Measurements from ENCODE around the gene OR13G1. TPM values are rescaled to one million over a fixed set of nuclear protein-coding genes. Genes with fewer than 3 reads are reported as not detected.

Gene OR13G1
- total RNA-seq, 1 donor from 2014 or later, result 2.2 TPM

Other genes starting within 250 kb of the OR13G1 start
- 2.6 TPM for gene OR2B11, start 221.6 kb downstream of the OR13G1 start, total RNA-seq (ENCODE audit: insufficient read depth, low replicate concordance)
- gene OR2C3, start 143.3 kb downstream of the OR13G1 start, total RNA-seq (ENCODE audit: insufficient read depth, low replicate concordance), result 0.72 TPM
- gene GCSAML, start 130.6 kb downstream of the OR13G1 start, total RNA-seq (ENCODE audit: insufficient read depth, low replicate concordance), result 0.48 TPM
- not detected for gene OR2G2, start 91.4 kb downstream of the OR13G1 start, total RNA-seq (ENCODE audit: insufficient read depth, low replicate concordance)
- not detected for gene OR2G3, start 74.2 kb downstream of the OR13G1 start, total RNA-seq (ENCODE audit: insufficient read depth, low replicate concordance)
- gene OR6F1, start 36.9 kb upstream of the OR13G1 start, total RNA-seq (ENCODE audit: insufficient read depth, low replicate concordance), result 0.72 TPM
- gene OR14K1, start 58.9 kb upstream of the OR13G1 start, total RNA-seq (ENCODE audit: insufficient read depth, low replicate concordance), result not detected
- gene OR14A2, start 68.4 kb upstream of the OR13G1 start, total RNA-seq (ENCODE audit: insufficient read depth, low replicate concordance), result 4.6 TPM
- gene OR1C1, start 80.8 kb upstream of the OR13G1 start, total RNA-seq (ENCODE audit: insufficient read depth, low replicate concordance), result 9.9 TPM
- gene OR14A16, start 144.4 kb upstream of the OR13G1 start, total RNA-seq (ENCODE audit: insufficient read depth, low replicate concordance), result 2.6 TPM
- gene OR11L1, start 162.2 kb upstream of the OR13G1 start, total RNA-seq (ENCODE audit: insufficient read depth, low replicate concordance), result 0.96 TPM
- gene TRIM58, start 177.4 kb upstream of the OR13G1 start, total RNA-seq (ENCODE audit: insufficient read depth, low replicate concordance), result 7.7 TPM
- gene OR2W3, start 215.8 kb upstream of the OR13G1 start, total RNA-seq (ENCODE audit: insufficient read depth, low replicate concordance), result 5.5 TPM
- not detected for gene OR2T8, start 240.5 kb upstream of the OR13G1 start, total RNA-seq (ENCODE audit: insufficient read depth, low replicate concordance)
- gene OR2AJ1, start 245.2 kb upstream of the OR13G1 start, total RNA-seq (ENCODE audit: insufficient read depth, low replicate concordance), result 5.3 TPM

All from umbilical cord (tissue), 1 donor.